BLaER1 treated with 17β-estradiol and CSF1 and Interleukin-3, amounts not matched to agents 10 nM and 100 nM (cell line): Measurements from ENCODE around the gene SLC38A8.

ENCODE experiments used
- H3K27ac ChIP-seq, 11 experiments: shearing (Covaris generic); formaldehyde crosslinking; 2 replicates each; pipeline ENCODE4 v1.8.1; 2022
- H3K27me3 ChIP-seq, 11 experiments: shearing (Covaris generic); formaldehyde crosslinking; 2 replicates each; pipeline ENCODE4 v1.8.1; 2022
- H3K36me3 ChIP-seq, 11 experiments: shearing (Covaris generic); formaldehyde crosslinking; 2 replicates each; pipeline ENCODE4 v1.8.1; 2022
- H3K4me1 ChIP-seq, 10 experiments: shearing (Covaris generic); formaldehyde crosslinking; 2 replicates each; pipeline ENCODE4 v1.8.1; 2022
- H3K4me2 ChIP-seq, 11 experiments: shearing (Covaris generic); formaldehyde crosslinking; 2 replicates each; pipeline ENCODE4 v1.8.1; 2022
- H3K4me3 ChIP-seq, 10 experiments: shearing (Covaris generic); formaldehyde crosslinking; 2 replicates each; pipeline ENCODE4 v1.8.1; 2022
- H3K9ac ChIP-seq, 11 experiments: shearing (Covaris generic); formaldehyde crosslinking; 2 replicates each; pipeline ENCODE4 v1.8.1; 2022
- H3K9me3 ChIP-seq, 11 experiments: shearing (Covaris generic); formaldehyde crosslinking; replicated peaks in 1 of 11; 2 replicates each; pipeline ENCODE4 v1.8.1; 2022
- H4K20me1 ChIP-seq, 11 experiments: shearing (Covaris generic); formaldehyde crosslinking; 2 replicates each; pipeline ENCODE4 v1.8.1; 2022
- Cebpa-rat ChIP-seq, 11 experiments: shearing (Covaris generic); IDR thresholded peaks; 2 replicates each; pipeline ENCODE4 v1.8.1; 2022

The SLC38A8 gene

DNA sequence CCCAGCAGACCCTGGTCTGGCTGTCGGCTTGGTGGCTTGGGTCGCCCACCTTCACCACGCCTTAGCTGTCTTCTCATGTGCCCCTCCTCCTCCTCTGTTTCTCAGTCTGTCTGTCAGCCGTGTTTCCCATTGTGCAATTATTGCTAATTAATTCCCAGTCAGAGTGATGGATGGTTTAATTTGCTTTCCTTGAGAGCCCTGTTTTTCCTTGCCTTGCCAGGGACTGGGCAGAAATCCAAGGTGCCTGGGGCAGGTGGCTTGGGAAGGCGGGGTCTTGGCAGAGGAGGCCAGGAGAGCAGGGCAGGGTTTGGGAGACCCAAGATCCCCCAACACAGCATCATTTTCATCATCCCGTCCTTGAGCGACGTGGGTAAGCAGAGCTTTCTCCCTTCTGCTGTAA lies 53.3 kb downstream of the SLC38A8 start:
- no peak overlapping the region for H3K4me3 ChIP-seq
- H3K9ac ChIP-seq: no peak overlapping the region

DNA sequence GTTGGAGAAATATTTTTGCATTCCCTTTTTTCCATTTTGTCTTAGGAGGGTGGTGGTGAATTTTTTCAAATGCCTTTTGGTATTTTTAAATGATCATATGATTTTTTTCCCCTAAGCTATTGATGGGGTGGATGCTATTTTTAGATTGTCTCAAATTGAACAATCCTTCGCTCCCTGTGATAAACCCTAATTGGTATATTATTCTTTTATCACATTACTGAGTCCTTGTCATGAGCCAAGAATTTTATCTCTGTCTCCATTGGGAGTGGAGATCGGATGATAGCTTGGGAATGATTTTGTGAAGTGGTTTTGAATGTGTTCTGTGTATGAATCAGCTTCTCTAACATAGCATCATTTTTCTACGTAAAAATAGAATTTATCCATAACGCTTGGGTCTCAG lies 59.1 kb downstream of the SLC38A8 start:
- Histone ChIP-seq H3K27me3 (no peaks in the 10 kb centered on the region), H3K9me3 (peaks cover 6 to 10% (median 9%) of the 10 kb centered on the region in 11 experiments), H3K9ac (no peak overlapping the region), H3K4me2 (no peak overlapping the region), H3K36me3 (no peaks in the 10 kb centered on the region; a peak in 1 of 22 replicates), H3K4me3 (no peak overlapping the region), H4K20me1 (no peaks in the 10 kb centered on the region), H3K4me1 (no peaks in the 10 kb centered on the region), H3K27ac (no peak overlapping the region)
- no peak for TF ChIP-seq Cebpa-rat (IDR thresholded peaks at IDR 0.05)

More for the DNA sequence above, 53.3 kb downstream of the SLC38A8 start:
- TF ChIP-seq Cebpa-rat (IDR thresholded peaks at IDR 0.05): no peak
- peaks cover 15 to 23% (median 19%) of the 10 kb centered on the region in 10 experiments for H3K4me1 ChIP-seq
- H3K36me3 ChIP-seq: no peaks in the 10 kb centered on the region
- H3K9me3 ChIP-seq: peaks cover 0 to 13% (median 0%) of the 10 kb centered on the region in 11 experiments; a peak in 5 of 22 replicates
- H3K4me2 ChIP-seq: no peak overlapping the region
- no peak overlapping the region for H3K27ac ChIP-seq
- H4K20me1 ChIP-seq: no peaks in the 10 kb centered on the region
- H3K27me3 ChIP-seq: peaks cover 0 to 4% (median 0%) of the 10 kb centered on the region in 11 experiments; a peak in 1 of 22 replicates

DNA sequence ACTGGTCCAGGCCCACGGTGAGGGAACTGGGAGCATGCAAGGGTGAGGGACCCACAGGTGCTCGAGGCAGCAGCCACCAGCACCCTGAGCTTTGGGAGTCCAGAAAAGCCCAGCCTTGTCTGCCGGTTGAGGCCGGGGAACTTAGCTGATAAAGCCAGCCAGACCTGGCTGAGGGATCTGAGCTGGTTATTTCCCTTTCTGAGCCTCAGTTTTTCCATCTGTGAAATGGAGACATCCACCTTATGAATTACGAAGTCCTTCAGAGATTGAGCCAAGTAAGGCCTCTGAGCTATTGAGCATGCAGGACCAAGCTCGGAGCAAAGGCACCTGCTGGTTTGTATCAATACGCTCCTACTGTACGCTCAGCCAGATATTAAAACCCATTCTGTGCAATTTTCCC lies 60.8 kb downstream of the SLC38A8 start:
- TF ChIP-seq Cebpa-rat (IDR thresholded peaks at IDR 0.05): no peak
- Histone ChIP-seq H3K4me2 (no peak overlapping the region), H3K9me3 (peaks cover 17 to 24% (median 22%) of the 10 kb centered on the region in 11 experiments), H3K4me1 (no peaks in the 10 kb centered on the region), H3K36me3 (no peaks in the 10 kb centered on the region; a peak in 1 of 22 replicates), H3K9ac (no peak overlapping the region), H4K20me1 (no peaks in the 10 kb centered on the region), H3K4me3 (no peak overlapping the region), H3K27me3 (no peaks in the 10 kb centered on the region), H3K27ac (no peak overlapping the region)

- Histone ChIP-seq H3K27me3 (no peaks in the 10 kb centered on the region), H3K36me3 (no peaks in the 10 kb centered on the region; a peak in 1 of 22 replicates), H4K20me1 (no peaks in the 10 kb centered on the region), H3K4me3 (no peak overlapping the region), H3K9me3 (peaks cover 17 to 24% (median 22%) of the 10 kb centered on the region in 11 experiments), H3K4me1 (no peaks in the 10 kb centered on the region), H3K9ac (no peak overlapping the region), H3K27ac (no peak overlapping the region), H3K4me2 (no peak overlapping the region)
- TF ChIP-seq Cebpa-rat (IDR thresholded peaks at IDR 0.05): no peak
Observed at GRCh38 chr16:83980794-83981193, 61.8 kb downstream of the SLC38A8 start.

DNA sequence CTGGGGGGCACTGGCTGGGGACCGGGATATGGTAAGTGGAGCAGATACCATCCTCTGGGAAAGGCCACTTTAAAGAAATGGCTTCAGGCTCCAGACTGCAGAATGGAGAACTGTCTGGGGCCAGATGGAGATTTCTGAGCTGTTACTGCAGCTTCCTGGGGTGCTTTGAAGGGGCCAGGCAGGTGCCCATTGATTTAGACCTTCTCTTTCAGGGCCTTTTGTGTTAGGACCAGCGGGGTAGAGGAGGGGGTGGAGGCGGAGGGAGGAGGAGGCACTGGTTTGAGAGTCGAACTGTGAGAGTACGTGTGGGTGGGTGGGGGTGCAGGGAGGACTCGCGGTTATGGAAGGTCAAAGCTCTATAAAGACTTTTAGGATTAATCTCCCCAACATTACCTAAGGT lies 63.2 kb downstream of the SLC38A8 start:
- H3K27ac ChIP-seq: no peak overlapping the region
- H3K4me1 ChIP-seq: peaks cover 0 to 5% (median 1%) of the 10 kb centered on the region in 10 experiments; a peak in 5 of 20 replicates
- no peaks in the 10 kb centered on the region for H3K27me3 ChIP-seq
- no peak overlapping the region for H3K4me3 ChIP-seq
- TF ChIP-seq Cebpa-rat (IDR thresholded peaks at IDR 0.05): no peak
- no peaks in the 10 kb centered on the region; a peak in 1 of 22 replicates for H3K36me3 ChIP-seq
- H4K20me1 ChIP-seq: no peaks in the 10 kb centered on the region
- H3K4me2 ChIP-seq: no peak overlapping the region
- H3K9me3 ChIP-seq: peaks cover 17 to 24% (median 22%) of the 10 kb centered on the region in 11 experiments
- no peak overlapping the region for H3K9ac ChIP-seq

DNA sequence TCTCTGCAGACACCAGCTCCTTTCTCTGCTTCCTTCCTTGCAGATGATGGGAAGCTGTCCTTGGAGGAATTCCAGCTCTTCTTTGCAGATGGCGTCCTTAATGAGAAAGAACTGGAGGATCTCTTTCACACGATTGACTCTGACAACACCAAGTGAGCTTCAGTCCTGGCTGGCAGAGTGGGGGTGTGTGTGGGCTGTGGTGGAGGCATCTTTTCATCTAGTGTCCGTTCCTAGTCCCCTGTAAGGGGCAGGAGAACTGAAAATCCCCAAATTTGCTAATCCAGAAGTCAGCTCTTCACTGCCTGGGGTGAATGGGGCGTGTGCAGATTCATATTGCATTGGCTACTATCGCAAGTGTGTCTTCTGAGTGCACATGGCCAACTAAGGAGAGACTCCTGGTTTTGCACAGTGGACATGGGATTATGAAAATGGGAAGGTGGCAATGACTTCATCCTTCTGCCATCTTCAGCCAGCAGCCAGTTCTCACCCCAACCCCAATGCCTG lies 64.1 kb downstream of the SLC38A8 start:
- Histone ChIP-seq H3K9ac (no peak overlapping the region), H4K20me1 (peaks cover 0 to 10% (median 0%) of the 10 kb centered on the region in 11 experiments; a peak in 3 of 22 replicates), H3K27ac (no peak overlapping the region), H3K4me2 (no peak overlapping the region), H3K27me3 (no peaks in the 10 kb centered on the region), H3K4me3 (no peak overlapping the region), H3K4me1 (peaks cover 0 to 12% (median 3%) of the 10 kb centered on the region in 10 experiments; a peak in 5 of 20 replicates), H3K36me3 (no peaks in the 10 kb centered on the region; a peak in 1 of 22 replicates), H3K9me3 (peaks cover 17 to 24% (median 22%) of the 10 kb centered on the region in 11 experiments)
- TF ChIP-seq Cebpa-rat (IDR thresholded peaks at IDR 0.05): no peak

DNA sequence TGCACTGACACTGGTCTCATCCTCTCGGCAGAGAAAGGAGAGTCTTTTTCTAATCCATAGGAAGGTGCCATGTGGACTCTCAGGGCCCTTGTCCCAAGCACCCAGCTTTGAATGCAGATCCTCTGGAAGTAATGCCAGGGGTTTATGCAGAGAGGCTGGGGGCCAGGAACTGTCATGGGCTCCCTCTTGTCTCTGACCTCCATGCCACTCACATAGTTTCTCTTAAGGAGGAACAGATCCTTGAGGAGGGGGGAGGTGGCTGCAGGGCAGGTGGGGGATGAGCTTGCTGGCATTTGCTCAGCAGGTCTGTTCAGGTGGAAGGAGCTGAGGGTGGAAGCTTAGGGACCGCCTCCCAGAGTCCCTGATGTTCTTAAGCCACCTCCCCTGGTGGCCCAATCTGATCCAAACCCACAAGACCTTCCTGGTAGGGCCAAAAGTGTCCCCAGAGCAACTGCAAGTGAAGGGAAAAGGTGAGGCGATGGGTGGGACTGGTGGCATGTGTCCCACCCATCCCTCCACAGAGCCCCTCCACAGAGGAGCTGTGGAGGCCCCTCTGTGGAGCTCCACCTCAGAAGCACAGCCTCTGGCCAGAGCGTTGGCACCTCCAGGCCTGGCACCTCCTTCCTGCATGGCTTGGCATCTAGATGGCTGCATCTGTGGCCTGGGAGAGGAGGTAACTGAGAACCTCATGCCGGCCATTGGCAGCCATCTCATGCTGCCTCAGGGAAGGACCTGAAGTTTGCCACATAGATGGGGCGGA lies 65.4 kb downstream of the SLC38A8 start:
- Histone ChIP-seq H3K9ac (no peak overlapping the region), H3K27me3 (no peaks in the 10 kb centered on the region), H3K4me1 (peaks cover 0 to 12% (median 3%) of the 10 kb centered on the region in 10 experiments; a peak in 5 of 20 replicates), H3K9me3 (peaks cover 17 to 24% (median 22%) of the 10 kb centered on the region in 11 experiments), H3K27ac (no peak overlapping the region), H3K4me2 (no peak overlapping the region), H4K20me1 (peaks cover 0 to 16% (median 0%) of the 10 kb centered on the region in 11 experiments; a peak in 3 of 22 replicates), H3K4me3 (no peak overlapping the region), H3K36me3 (no peaks in the 10 kb centered on the region; a peak in 1 of 22 replicates)
- no peak for TF ChIP-seq Cebpa-rat (IDR thresholded peaks at IDR 0.05)

DNA sequence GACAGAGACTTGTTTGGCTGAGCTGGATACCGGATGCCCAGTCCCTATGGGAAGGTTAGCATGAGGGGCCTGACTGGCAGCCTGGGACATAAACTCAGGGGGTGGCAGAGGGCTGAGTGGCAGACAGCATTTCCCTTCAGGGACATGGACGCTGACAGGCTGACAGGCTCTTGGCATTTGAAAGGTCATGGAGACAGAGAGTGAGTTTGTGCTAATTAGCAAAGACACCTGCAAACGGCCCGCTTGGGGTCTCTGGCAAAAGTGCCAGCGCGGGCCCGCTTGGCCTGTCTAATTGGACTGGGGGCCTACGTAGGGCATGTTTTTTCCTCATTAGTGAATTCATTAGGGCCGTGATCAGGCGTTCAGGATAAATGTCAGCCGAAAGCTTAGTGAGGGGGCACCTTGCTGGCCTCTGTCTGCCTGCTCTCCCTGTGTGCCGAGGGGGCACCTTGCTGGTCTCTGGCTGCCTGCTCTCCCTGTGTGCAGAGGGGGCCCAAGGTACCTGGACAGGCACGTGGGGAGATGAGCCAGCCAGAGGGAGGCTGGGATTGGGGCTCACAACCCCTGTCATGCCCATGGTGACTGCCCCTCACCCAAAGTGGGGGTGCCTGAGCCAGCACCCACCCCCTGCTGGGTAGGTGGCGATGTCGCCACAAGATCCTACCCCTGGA lies 66.9 kb downstream of the SLC38A8 start:
- Histone ChIP-seq H3K9ac (no peak overlapping the region), H3K27me3 (peaks cover 0 to 7% (median 0%) of the 10 kb centered on the region in 11 experiments; a peak in 1 of 22 replicates), H3K4me3 (no peak overlapping the region), H3K4me2 (no peak overlapping the region), H3K9me3 (peaks cover 17 to 24% (median 22%) of the 10 kb centered on the region in 11 experiments), H4K20me1 (peaks cover 0 to 26% (median 0%) of the 10 kb centered on the region in 11 experiments; a peak in 5 of 22 replicates), H3K36me3 (no peaks in the 10 kb centered on the region; a peak in 1 of 22 replicates), H3K4me1 (peaks cover 0 to 12% (median 3%) of the 10 kb centered on the region in 10 experiments; a peak in 6 of 20 replicates), H3K27ac (no peak overlapping the region)
- no peak for TF ChIP-seq Cebpa-rat (IDR thresholded peaks at IDR 0.05)

DNA sequence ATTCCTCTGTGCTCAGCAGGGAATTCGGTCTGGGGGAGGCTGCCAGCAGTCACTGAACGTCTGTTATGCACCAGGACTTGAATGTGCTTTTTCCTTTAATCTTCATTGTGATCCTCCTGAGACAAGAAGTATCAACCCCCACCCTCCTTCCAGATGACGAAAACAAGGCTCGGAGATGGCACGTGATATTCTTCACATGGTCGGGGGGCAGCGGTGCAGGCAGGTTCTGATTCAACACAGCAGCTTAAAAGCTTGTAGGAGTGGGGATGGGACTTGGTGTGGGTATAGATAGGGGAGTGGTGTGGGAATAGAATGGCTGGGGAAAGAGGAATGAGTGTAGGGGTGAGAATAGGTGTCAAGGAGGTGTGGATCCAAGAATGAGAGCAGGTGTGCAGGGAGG lies 68.1 kb downstream of the SLC38A8 start:
- no peak overlapping the region for H3K9ac ChIP-seq
- TF ChIP-seq Cebpa-rat (IDR thresholded peaks at IDR 0.05): no peak
- peaks cover 0 to 12% (median 3%) of the 10 kb centered on the region in 10 experiments; a peak in 6 of 20 replicates for H3K4me1 ChIP-seq
- H3K4me2 ChIP-seq: peak overlapping the region in 3 of 11 experiments; percentile 12 to 32 (median 29); a peak in 4 of 22 replicates
- peaks cover 17 to 24% (median 22%) of the 10 kb centered on the region in 11 experiments for H3K9me3 ChIP-seq
- H3K27me3 ChIP-seq: peaks cover 5 to 20% (median 10%) of the 10 kb centered on the region in 11 experiments; a peak in 18 of 22 replicates
- H3K4me3 ChIP-seq: no peak overlapping the region
- H3K36me3 ChIP-seq: no peaks in the 10 kb centered on the region; a peak in 1 of 22 replicates
- peaks cover 0 to 28% (median 0%) of the 10 kb centered on the region in 11 experiments; a peak in 6 of 22 replicates for H4K20me1 ChIP-seq
- H3K27ac ChIP-seq: no peak overlapping the region
